T-cell (primary cell): Measurements from ENCODE around the gene GTSF1L. TPM values are rescaled to one million over a fixed set of nuclear protein-coding genes. Genes with fewer than 3 reads are reported as not detected.

ENCODE experiments used
- ATAC-seq, 4 experiments: fragments of 200-7000 bp in 3 of 4; fragments of 150-1000 bp in 1 of 4; cut with Tn5 transposase; replicated peaks in 1 of 4; 1 replicate in 3 of 4; 2 replicates in 1 of 4; pipeline ENCODE4 v1.10.0; 2021; ENCODE audit warnings: moderate library complexity in 3 of 4, mild to moderate bottlenecking in 2 of 4, moderate number of reproducible peaks in 1 of 4
- CTCF ChIA-PET, 2 donors: fragments of 300-600 bp; sonication (Branson Sonifier 250); formaldehyde crosslinking; loops; one replicate each; lab custom pipeline; 2022; ENCODE audit warnings: antibody characterized with exemption in 2 of 2; lab: Charles Lee
- POLR2A ChIA-PET, 2 donors: fragments of 300-600 bp; sonication (Branson Sonifier 250); formaldehyde crosslinking; loops; one replicate each; lab custom pipeline; 2022; ENCODE audit warnings: antibody characterized with exemption in 2 of 2; lab: Charles Lee
- DNase-seq, 35 experiments: peaks; one replicate each; pipeline versions ENCODE4 v3.0.0 to v3.0.0-alpha.2; 2013 to 2023
- H3K27ac ChIP-seq: one replicate; pipeline ENCODE4 v1.5.1; 2013; ENCODE audit warnings: low read length
- H3K27me3 ChIP-seq, 2 experiments: replicated peaks in 1 of 2; 1 replicate in 1 of 2; 2 replicates in 1 of 2; pipeline versions ENCODE4 v1.6.1 to v1.7.0; 2013; ENCODE audit warnings: low read length in 1 of 2, mixed read lengths in 1 of 2; ENCODE audit not compliant: control insufficient read depth in 2 of 2, insufficient read depth in 2 of 2; ENCODE audit errors: extremely low read depth in 1 of 2
- H3K36me3 ChIP-seq, 2 donors: 1 replicate in 1 of 2; 2 replicates in 1 of 2; pipeline versions ENCODE4 v1.6.1 to v1.7.0; 2013; ENCODE audit warnings: low read length in 1 of 2; ENCODE audit not compliant: control insufficient read depth in 2 of 2, insufficient read depth in 1 of 2; ENCODE audit errors: extremely low read depth in 1 of 2
- H3K4me1 ChIP-seq, 2 experiments: 1 replicate in 1 of 2; 2 replicates in 1 of 2; pipeline versions ENCODE4 v1.6.1 to v1.7.0; 2013; ENCODE audit warnings: low read length in 2 of 2, mixed read lengths in 1 of 2; ENCODE audit not compliant: insufficient read depth in 2 of 2, control insufficient read depth in 1 of 2; ENCODE audit errors: extremely low read depth in 1 of 2
- H3K4me3 ChIP-seq, 2 donors: 1 replicate in 1 of 2; 2 replicates in 1 of 2; pipeline versions ENCODE4 v1.5.1 to v1.7.0; 2013; ENCODE audit warnings: mild to moderate bottlenecking in 2 of 2, low read length in 1 of 2, moderate library complexity in 1 of 2; ENCODE audit not compliant: control insufficient read depth in 1 of 2; ENCODE audit errors: extremely low read depth in 1 of 2
- H3K9me3 ChIP-seq: 2 replicates; pipeline ENCODE4 v1.7.0; 2013
- H3K27ac Mint-ChIP-seq, 2 donors: one replicate each; pipeline ENCODE4 v1.8.0; 2020 to 2021; ENCODE audit warnings: mild to moderate bottlenecking in 2 of 2, mixed read lengths in 2 of 2
- H3K27me3 Mint-ChIP-seq, 2 donors: one replicate each; pipeline ENCODE4 v1.8.0; 2021 to 2022; ENCODE audit warnings: mixed read lengths in 2 of 2
- H3K36me3 Mint-ChIP-seq: one replicate; pipeline ENCODE4 v1.8.0; 2021; ENCODE audit warnings: mixed read lengths
- H3K4me1 Mint-ChIP-seq, 3 donors: one replicate each; pipeline ENCODE4 v1.8.0; 2020 to 2022; ENCODE audit warnings: mixed read lengths in 3 of 3, mild to moderate bottlenecking in 1 of 3
- H3K4me3 Mint-ChIP-seq, 3 donors: one replicate each; pipeline ENCODE4 v1.8.0; 2020 to 2022; ENCODE audit warnings: mild to moderate bottlenecking in 3 of 3, mixed read lengths in 3 of 3, moderate library complexity in 3 of 3
- H3K9me3 Mint-ChIP-seq, 3 donors: one replicate each; pipeline ENCODE4 v1.8.0; 2020 to 2022; ENCODE audit warnings: mixed read lengths in 3 of 3
- WGBS: methylation state at CpG from one replicate; pipeline ENCODE4 v1.1.5; 2013; ENCODE audit warnings: missing lambda C conversion rate; ENCODE audit not compliant: insufficient coverage; 5-methylcytosine and 5-hydroxymethylcytosine counted together
- total RNA-seq, 35 experiments: library from RNA in 6 of 35; stranded (reverse) in 6 of 35; fragments of 120-200 nt in 1 of 35; gene quantifications; one replicate each; pipeline versions ENCODE4 v1.2.1 to v1.2.4 and lab custom pipeline; 2013 to 2026

GTSF1L gene
- total RNA-seq, 5 donors from 2014 or later (not counting 1 experiment from before 2014, with no cell fraction given), result 0.30 to 0.63 (median 0.53) TPM; not detected in 2

DNA sequence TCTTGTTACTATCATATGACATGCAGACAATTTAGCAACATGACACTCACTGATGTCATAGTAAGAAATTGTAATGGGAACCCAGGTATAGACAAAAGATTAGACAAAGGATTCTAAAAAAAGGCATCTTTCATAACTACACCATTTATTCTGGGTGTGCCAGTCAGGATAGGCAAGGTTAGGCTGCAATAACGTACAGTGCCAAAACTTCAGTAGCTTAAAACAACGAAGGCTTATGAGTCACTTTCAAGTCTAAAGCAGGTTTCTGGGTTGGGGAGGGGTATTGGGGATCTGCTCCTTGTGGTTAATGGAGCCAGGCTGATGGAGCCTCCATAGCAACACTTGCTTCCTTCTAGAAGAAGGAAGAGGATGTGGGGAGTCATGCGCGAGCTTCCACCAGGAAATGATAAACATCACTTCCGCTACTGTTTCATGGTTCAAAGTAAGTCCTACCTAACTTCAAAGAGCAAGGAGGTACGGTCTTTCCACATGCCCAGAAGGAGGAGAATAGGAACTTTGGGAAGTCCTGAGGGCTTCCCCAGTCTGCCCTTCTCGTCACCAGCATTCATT, 2.0 kb upstream of the GTSF1L start:
- Mint-ChIP-seq H3K9me3 (peaks cover 0 to 3% (median 0%) of the 10 kb centered on the region in 3 donors), H3K4me1 (peaks cover 46 to 74% (median 48%) of the 10 kb centered on the region in 3 donors), H3K4me3 (peak overlapping the region in 1 of 3 donors; percentile 19), H3K27me3 (no peaks in the 10 kb centered on the region), H3K27ac (peak overlapping the region; percentile 1 to 52), H3K36me3 (no peaks in the 10 kb centered on the region)
- ChIA-PET POLR2A (interaction anchor here in 1 of 2 donors (0.5 to 1.2 kb wide), 2 partner anchors 11 to 14 kb away, joined by 3 to 6 read pairs; no protein-coding TSS in a partner anchor), CTCF (interaction anchor here in 1 of 2 donors (0.5 kb wide), 1 partner anchor 8 kb away, joined by 4 read pairs; no protein-coding TSS in a partner anchor)
- Histone ChIP-seq H3K4me1 (peaks cover 26 to 30% of the 10 kb centered on the region in 2 experiments), H3K27ac (no peak overlapping the region), H3K27me3 (no peaks in the 10 kb centered on the region), H3K9me3 (no peaks in the 10 kb centered on the region), H3K36me3 (no peaks in the 10 kb centered on the region), H3K4me3 (no peak overlapping the region)
- ATAC-seq (peak in 2 of 4 experiments; percentile 25 to 27), DNase-seq (peak in 1 of 35 experiments; percentile 27)
- WGBS, result 60% methylated on average over 1 of the region's 7 CpGs

DNA sequence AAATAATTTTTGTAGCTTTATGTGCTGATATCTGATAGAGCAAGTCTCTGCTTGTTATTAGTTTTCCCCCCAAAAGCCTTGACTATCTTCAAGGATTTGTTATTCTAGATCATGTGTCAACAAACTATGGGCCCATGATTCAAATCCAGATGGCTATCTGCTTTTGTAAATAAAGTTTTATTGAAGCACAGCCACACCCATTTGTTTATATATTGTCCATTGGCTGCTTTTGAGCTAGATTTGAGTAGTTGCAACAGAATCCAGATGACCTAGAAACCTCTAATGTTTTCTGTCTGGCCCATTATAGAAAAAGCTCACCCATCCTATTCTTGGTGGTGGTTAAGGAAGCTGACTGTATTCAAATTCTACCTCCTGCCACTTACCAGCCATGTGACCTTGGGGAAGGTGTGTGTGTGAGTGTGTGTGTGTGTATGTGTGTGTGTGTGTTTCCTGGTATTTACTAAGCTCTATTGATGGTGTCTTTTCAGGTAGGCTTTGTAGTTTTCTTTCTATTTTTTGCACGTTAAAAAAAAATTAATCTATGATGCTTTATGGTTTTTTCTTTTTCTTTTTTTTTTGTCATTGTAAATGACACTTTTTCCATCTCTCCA, 1.3 kb upstream of the GTSF1L start:
- ChIA-PET POLR2A (interaction anchor here (0.7 to 1.2 kb wide), 3 partner anchors 13 to 250 kb away, joined by 3 to 8 read pairs (median 3); no protein-coding TSS in a partner anchor), CTCF (interaction anchor here in 1 of 2 donors (0.5 kb wide), 1 partner anchor 9 kb away, joined by 4 read pairs; no protein-coding TSS in a partner anchor)
- Mint-ChIP-seq H3K36me3 (no peaks in the 10 kb centered on the region), H3K27me3 (no peaks in the 10 kb centered on the region), H3K27ac (peak overlapping the region; percentile 5 to 9), H3K4me1 (peaks cover 46 to 70% (median 46%) of the 10 kb centered on the region in 3 donors), H3K9me3 (peaks cover 0 to 3% (median 0%) of the 10 kb centered on the region in 3 donors), H3K4me3 (peak overlapping the region in 1 of 3 donors; percentile 19)
- ATAC-seq (peak; percentile 62 to 88 (median 66)), DNase-seq (peak in 23 of 35 experiments; percentile 18 to 65 (median 34))
- Histone ChIP-seq H3K4me3 (no peak overlapping the region), H3K27me3 (no peaks in the 10 kb centered on the region), H3K4me1 (peaks cover 28 to 32% of the 10 kb centered on the region in 2 experiments), H3K27ac (no peak overlapping the region), H3K9me3 (no peaks in the 10 kb centered on the region), H3K36me3 (no peaks in the 10 kb centered on the region)
- no CpG with 5 or more reads among the region's 1 CpG for WGBS

DNA sequence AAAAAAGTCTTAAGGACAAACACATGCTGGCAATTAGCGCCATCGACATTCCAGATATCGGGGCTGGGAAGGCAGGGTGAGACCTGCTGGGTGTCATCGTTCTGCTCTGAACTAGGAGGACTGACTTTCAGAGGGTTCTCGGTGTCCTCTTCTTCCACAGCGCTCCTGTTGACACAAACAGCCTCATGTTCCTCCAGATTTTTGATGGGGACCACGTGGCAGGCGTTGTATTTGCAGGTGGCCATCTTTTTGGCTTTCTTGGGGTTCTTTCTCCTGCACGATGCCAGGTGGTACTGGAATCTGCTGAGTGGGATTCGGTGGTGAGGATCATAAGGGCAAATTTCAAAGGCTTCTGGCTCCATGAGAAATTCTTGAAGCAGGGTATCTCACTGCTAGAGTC, 469 bp downstream of the GTSF1L start:
- H3K36me3 ChIP-seq, result no peaks in the 10 kb centered on the region

DNA sequence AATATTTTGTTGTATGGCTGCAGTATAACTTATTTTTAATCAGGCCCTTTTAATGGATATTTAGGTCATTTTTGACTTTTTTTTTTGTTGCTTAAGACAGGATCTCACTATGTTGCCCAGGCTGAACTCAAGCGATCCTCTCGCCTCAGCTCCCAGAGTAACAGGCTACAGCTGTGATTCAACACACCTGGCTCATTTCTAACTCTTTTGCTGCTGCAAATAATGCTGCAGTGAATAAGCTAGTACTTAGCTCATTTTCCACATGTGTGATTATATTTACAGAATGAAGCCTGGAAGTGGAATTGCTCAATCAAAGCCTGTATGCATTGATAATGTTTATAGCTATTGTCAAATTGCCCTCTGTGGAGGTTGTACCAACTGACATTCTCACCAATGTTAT, 1.1 kb downstream of the GTSF1L start:
- WGBS, result no CpG with 5 or more reads among the region's 2 CpGs
- peaks cover 43 to 45% of the 10 kb centered on the region in 2 experiments for H3K4me1 ChIP-seq
- Mint-ChIP-seq H3K27ac (peak overlapping the region in 1 of 2 donors; percentile 59), H3K4me1 (peaks cover 54 to 71% (median 56%) of the 10 kb centered on the region in 3 donors), H3K4me3 (no peak overlapping the region), H3K9me3 (peaks cover 0 to 3% (median 0%) of the 10 kb centered on the region in 3 donors), H3K27me3 (no peaks in the 10 kb centered on the region), H3K36me3 (no peaks in the 10 kb centered on the region)
- ChIA-PET POLR2A (no interaction called here), CTCF (interaction anchor here in 1 of 2 donors (0.5 kb wide), 1 partner anchor 164 kb away, joined by 4 read pairs; no protein-coding TSS in a partner anchor)
- H3K27me3 ChIP-seq, result no peaks in the 10 kb centered on the region
- H3K4me3 ChIP-seq, result no peak overlapping the region
- no peak for DNase-seq
- H3K27ac ChIP-seq, result no peak overlapping the region
- H3K9me3 ChIP-seq, result no peaks in the 10 kb centered on the region
- ATAC-seq, result no peak
- no peaks in the 10 kb centered on the region for H3K36me3 ChIP-seq

More for the DNA sequence above, 469 bp downstream of the GTSF1L start:
- H3K4me1 Mint-ChIP-seq, result peaks cover 50 to 69% (median 50%) of the 10 kb centered on the region in 3 donors
- H3K27ac ChIP-seq, result no peak overlapping the region
- H3K9me3 ChIP-seq, result no peaks in the 10 kb centered on the region
- H3K27me3 Mint-ChIP-seq, result no peaks in the 10 kb centered on the region
- H3K4me1 ChIP-seq, result peaks cover 38 to 39% of the 10 kb centered on the region in 2 experiments
- peaks cover 0 to 3% (median 0%) of the 10 kb centered on the region in 3 donors for H3K9me3 Mint-ChIP-seq
- H3K4me3 ChIP-seq, result no peak overlapping the region
- WGBS, result 90% methylated on average over 10 of the region's 10 CpGs
- no peaks in the 10 kb centered on the region for H3K36me3 Mint-ChIP-seq
- ATAC-seq (no peak), DNase-seq (no peak)
- H3K4me3 Mint-ChIP-seq, result no peak overlapping the region
- POLR2A ChIA-PET, result no interaction called here
- no peak overlapping the region for H3K27ac Mint-ChIP-seq
- no peaks in the 10 kb centered on the region for H3K27me3 ChIP-seq
- CTCF ChIA-PET, result interaction anchor here in 1 of 2 donors (0.5 kb wide), 1 partner anchor 165 kb away, joined by 4 read pairs; no protein-coding TSS in a partner anchor

DNA sequence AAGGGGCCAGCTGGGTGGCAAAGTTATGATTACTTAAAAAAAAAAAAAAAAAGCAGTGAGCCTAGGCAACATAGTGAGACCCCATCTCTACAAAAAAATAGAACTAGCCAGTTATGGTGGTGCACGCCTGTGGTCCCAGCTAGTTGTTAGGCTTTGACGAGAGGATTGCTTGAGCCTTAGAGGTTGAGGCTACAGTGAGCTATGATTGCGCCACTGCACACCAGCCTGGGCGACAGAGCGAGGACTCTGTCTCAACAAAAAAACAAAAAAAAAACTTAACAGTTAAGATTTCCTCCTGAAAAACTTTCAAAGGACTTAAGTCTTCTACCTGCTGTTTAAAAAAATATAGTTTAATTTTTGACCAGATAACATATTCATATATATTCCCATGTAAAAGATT, 2.4 kb downstream of the GTSF1L start:
- Mint-ChIP-seq H3K27me3 (no peaks in the 10 kb centered on the region), H3K27ac (peak overlapping the region in 1 of 2 donors; percentile 61), H3K36me3 (no peaks in the 10 kb centered on the region), H3K9me3 (peaks cover 0 to 3% (median 0%) of the 10 kb centered on the region in 3 donors), H3K4me3 (peak overlapping the region in 1 of 3 donors; percentile 49), H3K4me1 (peaks cover 61 to 74% (median 64%) of the 10 kb centered on the region in 3 donors)
- Histone ChIP-seq H3K4me3 (no peak overlapping the region), H3K9me3 (no peaks in the 10 kb centered on the region), H3K4me1 (peaks cover 43% of the 10 kb centered on the region in 2 experiments), H3K27me3 (no peaks in the 10 kb centered on the region), H3K27ac (no peak overlapping the region), H3K36me3 (no peaks in the 10 kb centered on the region)
- CTCF ChIA-PET, result no interaction called here
- WGBS, result no CpG with 5 or more reads among the region's 5 CpGs
- POLR2A ChIA-PET, result interaction anchor here in 1 of 2 donors (0.6 kb wide), 2 partner anchors 183 to 268 kb away, joined by 3 to 5 read pairs; no protein-coding TSS in a partner anchor
- ATAC-seq, result no peak
- no peak for DNase-seq

DNA sequence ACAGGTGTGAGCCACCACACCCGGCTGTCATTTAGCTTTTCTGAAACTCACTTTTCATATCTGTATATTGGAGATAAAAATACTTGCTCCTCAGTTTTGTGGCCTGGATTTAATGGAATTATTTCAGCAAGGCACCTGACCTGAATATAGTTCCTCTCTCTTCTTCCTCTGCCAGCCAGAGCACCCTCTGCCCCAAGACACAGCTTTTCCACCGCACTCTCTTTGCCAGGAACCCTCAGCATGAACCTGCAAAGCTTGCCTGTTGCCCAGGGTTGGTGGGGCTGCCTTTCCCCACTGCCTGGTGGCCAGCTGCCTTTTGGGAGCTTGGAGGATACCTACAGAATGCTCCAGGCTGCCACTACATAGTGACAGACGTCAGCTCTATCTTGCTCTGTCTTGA, 3.1 kb downstream of the GTSF1L start:
- Histone ChIP-seq H3K27ac (no peak overlapping the region), H3K36me3 (no peaks in the 10 kb centered on the region), H3K4me3 (no peak overlapping the region), H3K27me3 (no peaks in the 10 kb centered on the region), H3K4me1 (peaks cover 37 to 42% of the 10 kb centered on the region in 2 experiments), H3K9me3 (no peaks in the 10 kb centered on the region)
- Mint-ChIP-seq H3K36me3 (no peaks in the 10 kb centered on the region), H3K4me3 (peak overlapping the region in 1 of 3 donors; percentile 49), H3K9me3 (peaks cover 0 to 3% (median 0%) of the 10 kb centered on the region in 3 donors), H3K4me1 (peaks cover 60 to 74% (median 63%) of the 10 kb centered on the region in 3 donors), H3K27me3 (no peaks in the 10 kb centered on the region), H3K27ac (peak overlapping the region; percentile 33 to 79)
- no peak for DNase-seq
- ChIA-PET POLR2A (interaction anchor here in 1 of 2 donors (0.6 kb wide), 1 partner anchor 182 kb away, joined by 3 read pairs; no protein-coding TSS in a partner anchor), CTCF (no interaction called here)
- no peak for ATAC-seq
- WGBS, result 100% methylated on average over 1 of the region's 3 CpGs
